Liver (tissue), 9 donors: ENCODE measurements around the gene WFDC12. TPM values are rescaled to one million over a fixed set of nuclear protein-coding genes. Genes with fewer than 3 reads are reported as not detected.
A peak's percentile ranks its signal among the peaks of the same experiment; 100 is the strongest.

ENCODE experiments used
- DNase-seq: peaks from one replicate; pipeline ENCODE4 v3.0.0-alpha.2; 2017; ENCODE audit warnings: low spot score
- H3K27ac ChIP-seq, 2 donors: one replicate each; pipeline ENCODE4 v1.7.0; 2013; ENCODE audit warnings: inconsistent platforms in 2 of 2, low read length in 2 of 2, control low read depth in 1 of 2, low read depth in 1 of 2, mild to moderate bottlenecking in 1 of 2
- H3K27me3 ChIP-seq, 4 donors: one replicate each; pipeline versions ENCODE4 v1.6.1 to v1.7.0; 2013; ENCODE audit warnings: low read length in 3 of 4, inconsistent platforms in 1 of 4, mild to moderate bottlenecking in 1 of 4, moderate library complexity in 1 of 4; ENCODE audit not compliant: control insufficient read depth in 4 of 4, insufficient read depth in 4 of 4
- H3K36me3 ChIP-seq, 4 donors: one replicate each; pipeline versions ENCODE4 v1.6.1 to v1.7.0; 2013; ENCODE audit warnings: low read length in 3 of 4, mild to moderate bottlenecking in 3 of 4, low read depth in 1 of 4, moderate library complexity in 1 of 4; ENCODE audit not compliant: control insufficient read depth in 4 of 4, insufficient read depth in 3 of 4
- H3K4me1 ChIP-seq, 4 donors: one replicate each; pipeline versions ENCODE4 v1.6.1 to v1.7.0; 2013; ENCODE audit warnings: low read length in 3 of 4, mild to moderate bottlenecking in 3 of 4, moderate library complexity in 1 of 4; ENCODE audit not compliant: control insufficient read depth in 4 of 4, insufficient read depth in 4 of 4
- H3K4me3 ChIP-seq, 3 donors: one replicate each; pipeline versions ENCODE4 v1.6.1 to v1.7.0; 2013; ENCODE audit warnings: low read length in 3 of 3, control low read depth in 1 of 3, low read depth in 1 of 3, mild to moderate bottlenecking in 1 of 3
- H3K9ac ChIP-seq, 2 donors: one replicate each; pipeline ENCODE4 v1.7.0; 2013; ENCODE audit warnings: low read length in 2 of 2, mild to moderate bottlenecking in 2 of 2, moderate library complexity in 2 of 2, control low read depth in 1 of 2, low read depth in 1 of 2
- H3K9me3 ChIP-seq, 4 donors: one replicate each; pipeline versions ENCODE4 v1.6.1 to v1.7.0; 2013; ENCODE audit warnings: low read length in 3 of 4; ENCODE audit not compliant: control insufficient read depth in 4 of 4
- EGR1 ChIP-seq, 2 donors: IDR thresholded peaks; 2 replicates each; pipeline ENCODE4 v1.6.1; 2016 to 2018; ENCODE audit warnings: antibody characterized with exemption in 2 of 2, low read depth in 2 of 2
- FOXA1 ChIP-seq: IDR thresholded peaks from 2 replicates; pipeline ENCODE4 v1.6.1; 2016; ENCODE audit warnings: antibody characterized with exemption
- HNF4A ChIP-seq, 2 donors: conservative IDR thresholded peaks; 2 replicates each; pipeline ENCODE4 v1.6.1; 2016; ENCODE audit warnings: antibody characterized with exemption in 2 of 2, mild to moderate bottlenecking in 2 of 2
- JUND ChIP-seq, 2 donors: IDR thresholded peaks; 2 replicates each; pipeline ENCODE4 v1.6.1; 2016; ENCODE audit warnings: antibody characterized with exemption in 2 of 2
- NR2F2 ChIP-seq: IDR thresholded peaks from 2 replicates; pipeline ENCODE4 v1.6.1; 2016; ENCODE audit warnings: antibody characterized with exemption
- RAD21 ChIP-seq, 2 donors: IDR thresholded peaks; 2 replicates each; pipeline ENCODE4 v1.6.1; 2016; ENCODE audit warnings: antibody characterized with exemption in 2 of 2, mild to moderate bottlenecking in 2 of 2
- SP1 ChIP-seq: IDR thresholded peaks from 2 replicates; pipeline ENCODE4 v1.6.1; 2018; ENCODE audit warnings: antibody characterized with exemption, mild to moderate bottlenecking
- TAF1 ChIP-seq: conservative IDR thresholded peaks from 2 replicates; pipeline ENCODE4 v1.6.1; 2016; ENCODE audit warnings: antibody characterized with exemption, mild to moderate bottlenecking
- YY1 ChIP-seq: IDR thresholded peaks from 2 replicates; pipeline ENCODE4 v1.6.1; 2016; ENCODE audit warnings: antibody characterized with exemption, mild to moderate bottlenecking
- WGBS: extraction: QIAGEN DNeasy Blood & Tissue Kit; methylation state at CpG from one replicate; pipeline ENCODE4 v1.1.7; 2013; 5-methylcytosine and 5-hydroxymethylcytosine counted together
- polyA plus RNA-seq, 2 donors: library from polyadenylated mRNA; stranded (reverse) in 1 of 2; unstranded in 1 of 2; fragments of 200-250 nt in 1 of 2; fragments of >200 nt in 1 of 2; fragmentation: Nextera tagmentation in 1 of 2; extraction: Ambion mirVana in 1 of 2; gene quantifications; one replicate each; pipeline versions ENCODE4 v1.2.1 to v1.2.3, GENCODE V29; 2013 to 2015
- total RNA-seq, 2 donors: library from RNA; depleted of rRNA; stranded (reverse); fragments of >200 nt; gene quantifications; one replicate each; pipeline ENCODE4 v1.2.3, GENCODE V29; 2014
- TF ChIP-seq, protein P1 (sequence below): IDR thresholded peaks from 2 replicates; pipeline ENCODE4 v1.6.1; 2016; ENCODE audit warnings: antibody characterized with exemption, mild to moderate bottlenecking
- TF ChIP-seq, protein P2 (sequence below): fragments of 150-350 bp; IDR thresholded peaks from 2 replicates; pipeline ENCODE4 v1.5.1; 2017; ENCODE audit warnings: improper control_type of control experiment, low read depth, low read length; ENCODE audit not compliant: missing input control
- TF ChIP-seq, protein P3 (sequence below): IDR thresholded peaks from 2 replicates; pipeline ENCODE4 v1.6.1; 2016; ENCODE audit warnings: antibody characterized with exemption
- donor health status: healthy.
- donor health status: healthy.
- donor health status: healthy.
- donor health status: healthy.
- donor health status: healthy.

WFDC12 gene
- total and polyA plus RNA-seq, 4 donors: not detected

DNA sequence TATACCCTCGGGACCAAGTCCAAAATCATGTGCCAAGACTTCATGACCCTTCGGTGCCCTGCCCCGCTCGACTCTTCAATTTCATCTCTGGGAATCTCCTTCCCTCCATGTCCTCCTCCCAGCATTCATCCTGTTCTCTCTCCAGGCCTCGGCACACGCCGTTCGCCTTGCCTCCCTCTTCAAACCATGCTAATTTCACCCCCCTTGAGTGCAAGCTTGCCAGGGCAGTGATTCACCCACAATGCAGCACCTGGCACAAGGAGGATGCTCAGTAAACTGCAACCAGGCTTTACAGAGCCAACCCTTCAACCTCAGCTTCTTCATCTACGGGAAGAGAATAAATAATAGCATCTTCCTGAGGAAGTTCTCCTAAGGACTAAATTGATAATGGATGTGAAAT, 27.5 kb downstream of the WFDC12 start:
- DNase-seq: no peak
- Histone ChIP-seq H3K9me3 (no peaks in the 10 kb centered on the region), H3K27me3 (peaks cover 4 to 13% (median 8%) of the 10 kb centered on the region in 4 donors), H3K27ac (no peak overlapping the region), H3K9ac (no peak overlapping the region), H3K36me3 (no peaks in the 10 kb centered on the region), H3K4me3 (no peak overlapping the region), H3K4me1 (peaks cover 11 to 23% (median 16%) of the 10 kb centered on the region in 4 donors)
- TF ChIP-seq, protein P1, sequence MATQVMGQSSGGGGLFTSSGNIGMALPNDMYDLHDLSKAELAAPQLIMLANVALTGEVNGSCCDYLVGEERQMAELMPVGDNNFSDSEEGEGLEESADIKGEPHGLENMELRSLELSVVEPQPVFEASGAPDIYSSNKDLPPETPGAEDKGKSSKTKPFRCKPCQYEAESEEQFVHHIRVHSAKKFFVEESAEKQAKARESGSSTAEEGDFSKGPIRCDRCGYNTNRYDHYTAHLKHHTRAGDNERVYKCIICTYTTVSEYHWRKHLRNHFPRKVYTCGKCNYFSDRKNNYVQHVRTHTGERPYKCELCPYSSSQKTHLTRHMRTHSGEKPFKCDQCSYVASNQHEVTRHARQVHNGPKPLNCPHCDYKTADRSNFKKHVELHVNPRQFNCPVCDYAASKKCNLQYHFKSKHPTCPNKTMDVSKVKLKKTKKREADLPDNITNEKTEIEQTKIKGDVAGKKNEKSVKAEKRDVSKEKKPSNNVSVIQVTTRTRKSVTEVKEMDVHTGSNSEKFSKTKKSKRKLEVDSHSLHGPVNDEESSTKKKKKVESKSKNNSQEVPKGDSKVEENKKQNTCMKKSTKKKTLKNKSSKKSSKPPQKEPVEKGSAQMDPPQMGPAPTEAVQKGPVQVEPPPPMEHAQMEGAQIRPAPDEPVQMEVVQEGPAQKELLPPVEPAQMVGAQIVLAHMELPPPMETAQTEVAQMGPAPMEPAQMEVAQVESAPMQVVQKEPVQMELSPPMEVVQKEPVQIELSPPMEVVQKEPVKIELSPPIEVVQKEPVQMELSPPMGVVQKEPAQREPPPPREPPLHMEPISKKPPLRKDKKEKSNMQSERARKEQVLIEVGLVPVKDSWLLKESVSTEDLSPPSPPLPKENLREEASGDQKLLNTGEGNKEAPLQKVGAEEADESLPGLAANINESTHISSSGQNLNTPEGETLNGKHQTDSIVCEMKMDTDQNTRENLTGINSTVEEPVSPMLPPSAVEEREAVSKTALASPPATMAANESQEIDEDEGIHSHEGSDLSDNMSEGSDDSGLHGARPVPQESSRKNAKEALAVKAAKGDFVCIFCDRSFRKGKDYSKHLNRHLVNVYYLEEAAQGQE: no peak
- TF ChIP-seq NR2F2 (no peak), JUND (IDR thresholded peaks at IDR 0.05) (no peak), EGR1 (IDR thresholded peaks at IDR 0.05; ENCODE audit: low read depth in 2 of 2) (no peak), RAD21 (IDR thresholded peaks at IDR 0.05) (no peak), HNF4A (conservative IDR thresholded peaks at IDR 0.05) (no peak), FOXA1 (no peak)
- TF ChIP-seq, protein P2, sequence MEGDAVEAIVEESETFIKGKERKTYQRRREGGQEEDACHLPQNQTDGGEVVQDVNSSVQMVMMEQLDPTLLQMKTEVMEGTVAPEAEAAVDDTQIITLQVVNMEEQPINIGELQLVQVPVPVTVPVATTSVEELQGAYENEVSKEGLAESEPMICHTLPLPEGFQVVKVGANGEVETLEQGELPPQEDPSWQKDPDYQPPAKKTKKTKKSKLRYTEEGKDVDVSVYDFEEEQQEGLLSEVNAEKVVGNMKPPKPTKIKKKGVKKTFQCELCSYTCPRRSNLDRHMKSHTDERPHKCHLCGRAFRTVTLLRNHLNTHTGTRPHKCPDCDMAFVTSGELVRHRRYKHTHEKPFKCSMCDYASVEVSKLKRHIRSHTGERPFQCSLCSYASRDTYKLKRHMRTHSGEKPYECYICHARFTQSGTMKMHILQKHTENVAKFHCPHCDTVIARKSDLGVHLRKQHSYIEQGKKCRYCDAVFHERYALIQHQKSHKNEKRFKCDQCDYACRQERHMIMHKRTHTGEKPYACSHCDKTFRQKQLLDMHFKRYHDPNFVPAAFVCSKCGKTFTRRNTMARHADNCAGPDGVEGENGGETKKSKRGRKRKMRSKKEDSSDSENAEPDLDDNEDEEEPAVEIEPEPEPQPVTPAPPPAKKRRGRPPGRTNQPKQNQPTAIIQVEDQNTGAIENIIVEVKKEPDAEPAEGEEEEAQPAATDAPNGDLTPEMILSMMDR: no peak
- WGBS: 77% methylated on average over 9 of the region's 9 CpGs

DNA sequence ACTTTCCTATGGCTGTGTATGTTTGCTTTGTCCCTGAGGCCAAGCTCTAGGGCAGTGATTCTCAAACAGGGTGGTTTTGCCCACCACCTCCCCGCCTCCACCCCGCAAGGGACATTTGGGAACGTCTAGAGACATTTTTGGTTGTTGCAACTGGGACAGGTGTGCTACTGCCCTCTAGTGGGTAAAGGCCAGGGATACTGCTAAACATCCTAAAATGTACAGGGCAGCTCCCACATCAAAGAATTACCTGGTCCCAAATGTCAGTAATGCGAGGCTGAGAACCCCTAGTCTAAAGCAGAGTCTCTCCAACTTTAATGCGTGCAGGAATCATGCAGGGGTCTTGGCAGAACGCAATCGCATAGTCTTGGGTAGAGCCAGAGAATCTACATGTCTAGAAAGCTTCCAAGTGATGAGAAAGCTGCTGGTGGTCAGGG, 28.4 kb downstream of the WFDC12 start:
- no peaks in the 10 kb centered on the region for H3K9me3 ChIP-seq
- 6% methylated on average over 7 of the region's 7 CpGs for WGBS
- TF ChIP-seq TAF1 (no peak), SP1 (no peak), RAD21 (IDR thresholded peaks at IDR 0.05) (peak; percentile 78 to 84), YY1 (no peak)
- TF ChIP-seq, protein P2: peak; percentile 78
- TF ChIP-seq, protein P3, sequence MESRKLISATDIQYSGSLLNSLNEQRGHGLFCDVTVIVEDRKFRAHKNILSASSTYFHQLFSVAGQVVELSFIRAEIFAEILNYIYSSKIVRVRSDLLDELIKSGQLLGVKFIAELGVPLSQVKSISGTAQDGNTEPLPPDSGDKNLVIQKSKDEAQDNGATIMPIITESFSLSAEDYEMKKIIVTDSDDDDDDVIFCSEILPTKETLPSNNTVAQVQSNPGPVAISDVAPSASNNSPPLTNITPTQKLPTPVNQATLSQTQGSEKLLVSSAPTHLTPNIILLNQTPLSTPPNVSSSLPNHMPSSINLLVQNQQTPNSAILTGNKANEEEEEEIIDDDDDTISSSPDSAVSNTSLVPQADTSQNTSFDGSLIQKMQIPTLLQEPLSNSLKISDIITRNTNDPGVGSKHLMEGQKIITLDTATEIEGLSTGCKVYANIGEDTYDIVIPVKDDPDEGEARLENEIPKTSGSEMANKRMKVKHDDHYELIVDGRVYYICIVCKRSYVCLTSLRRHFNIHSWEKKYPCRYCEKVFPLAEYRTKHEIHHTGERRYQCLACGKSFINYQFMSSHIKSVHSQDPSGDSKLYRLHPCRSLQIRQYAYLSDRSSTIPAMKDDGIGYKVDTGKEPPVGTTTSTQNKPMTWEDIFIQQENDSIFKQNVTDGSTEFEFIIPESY: no peak
- peaks cover 6 to 16% (median 11%) of the 10 kb centered on the region in 4 donors for H3K4me1 ChIP-seq
- no peak overlapping the region for H3K27ac ChIP-seq
- DNase-seq: peak; percentile 41
- no peak overlapping the region for H3K4me3 ChIP-seq
- no peak overlapping the region for H3K9ac ChIP-seq
- H3K36me3 ChIP-seq: no peaks in the 10 kb centered on the region
- H3K27me3 ChIP-seq: peaks cover 4 to 13% (median 8%) of the 10 kb centered on the region in 4 donors
